GM23338 (cell line): ENCODE measurements around the gene SERPINA3.

Source experiments
- CREB1 ChIP-seq: fragments of 250-450 bp; sonication (Bioruptor Pico); IDR thresholded peaks from 2 replicates; pipeline ENCODE4 v1.5.0; 2020; ENCODE audit warnings: low read depth, mild to moderate bottlenecking, moderate library complexity
- CTCF ChIP-seq, 2 experiments: fragments of 200-600 bp in 1 of 2; sonication (generic) in 1 of 2; conservative IDR thresholded peaks; 2 replicates each; pipeline versions ENCODE4 v1.5.1 to v1.6.1; 2016 to 2017; ENCODE audit warnings: antibody characterized with exemption in 2 of 2, low read depth in 2 of 2, mild to moderate bottlenecking in 2 of 2, moderate library complexity in 1 of 2
- EZH2 ChIP-seq: fragments of 200-600 bp; sonication (generic); IDR thresholded peaks from one replicate; pipeline ENCODE4 v1.8.0; 2017; ENCODE audit warnings: antibody characterized with exemption, mild to moderate bottlenecking, low read depth; ENCODE audit not compliant: unreplicated experiment
- JUNB ChIP-seq: IDR thresholded peaks from one replicate; pipeline ENCODE4 v1.6.1; 2016; ENCODE audit warnings: antibody characterized with exemption; ENCODE audit not compliant: unreplicated experiment
- POLR2AphosphoS5 ChIP-seq: IDR thresholded peaks from 2 replicates; pipeline ENCODE4 v1.6.1; 2016; ENCODE audit warnings: antibody characterized with exemption, low read depth
- REST ChIP-seq: IDR thresholded peaks from one replicate; pipeline ENCODE4 v1.6.1; 2018; ENCODE audit warnings: antibody characterized with exemption; ENCODE audit not compliant: unreplicated experiment
- TF ChIP-seq, protein P1 (sequence below): IDR thresholded peaks from 2 replicates; pipeline ENCODE4 v1.6.1; 2016; ENCODE audit warnings: antibody characterized with exemption

DNA sequence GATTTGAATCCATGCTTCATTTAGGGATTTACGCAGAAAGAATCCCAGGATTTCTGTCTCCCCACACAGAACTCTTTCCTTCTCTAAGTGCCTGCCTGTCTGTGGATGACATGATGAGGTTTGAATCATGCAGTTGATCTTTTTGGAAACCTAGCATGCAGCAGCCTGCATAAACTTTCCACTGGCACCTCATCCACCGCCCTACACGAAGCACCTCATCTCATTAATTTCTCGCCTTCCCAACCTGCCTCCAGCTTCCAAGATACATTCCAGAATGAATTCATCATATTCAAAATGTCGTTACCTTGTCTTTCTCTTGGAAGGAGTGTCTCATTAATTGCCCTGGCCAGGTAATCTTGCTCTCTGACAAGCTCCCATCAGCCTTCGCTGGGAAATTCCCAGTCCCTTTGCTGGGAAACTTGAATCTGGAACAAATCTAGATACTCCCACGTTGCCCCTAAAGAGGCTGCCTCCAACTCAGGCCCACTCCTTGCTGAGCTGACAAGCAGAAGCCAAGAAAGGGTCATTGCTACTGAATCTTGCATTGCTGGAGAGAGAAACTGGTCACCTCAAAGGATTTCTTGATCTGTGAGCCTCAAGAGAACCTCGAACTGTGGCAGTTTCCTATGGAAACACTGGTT is 48.2 kb downstream of the SERPINA3 start:
- TF ChIP-seq CTCF (conservative IDR thresholded peaks at IDR 0.05; ENCODE audit: low read depth in 2 of 2) (no peak), POLR2AphosphoS5 (no peak), REST (no peak), CREB1 (CRISPR knock-in tag) (no peak), EZH2 (no peak), JUNB (no peak)
- TF ChIP-seq, protein P1, sequence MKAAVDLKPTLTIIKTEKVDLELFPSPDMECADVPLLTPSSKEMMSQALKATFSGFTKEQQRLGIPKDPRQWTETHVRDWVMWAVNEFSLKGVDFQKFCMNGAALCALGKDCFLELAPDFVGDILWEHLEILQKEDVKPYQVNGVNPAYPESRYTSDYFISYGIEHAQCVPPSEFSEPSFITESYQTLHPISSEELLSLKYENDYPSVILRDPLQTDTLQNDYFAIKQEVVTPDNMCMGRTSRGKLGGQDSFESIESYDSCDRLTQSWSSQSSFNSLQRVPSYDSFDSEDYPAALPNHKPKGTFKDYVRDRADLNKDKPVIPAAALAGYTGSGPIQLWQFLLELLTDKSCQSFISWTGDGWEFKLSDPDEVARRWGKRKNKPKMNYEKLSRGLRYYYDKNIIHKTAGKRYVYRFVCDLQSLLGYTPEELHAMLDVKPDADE: no peak
